SK-N-MC (cell line): ENCODE results near the gene BTBD3.

Experiments used
- DNase-seq: peaks from one replicate; pipeline ENCODE4 v3.0.0-alpha.2; 2011; ENCODE audit warnings: low read depth, low spot score
- H3K27ac ChIP-seq: fragments of 200-600 bp; sonication (generic); 2 replicates; pipeline ENCODE4 v1.5.1; 2016; ENCODE audit warnings: mixed run types
- H3K36me3 ChIP-seq: fragments of 200-600 bp; sonication (generic); 2 replicates; pipeline ENCODE4 v1.6.1; 2017; ENCODE audit warnings: antibody characterized with exemption, low read length, mixed read lengths; ENCODE audit not compliant: insufficient read depth
- H3K4me3 ChIP-seq: fragments of 200-600 bp; sonication (generic); 2 replicates; pipeline ENCODE4 v1.5.1; 2016
- H3K9ac ChIP-seq: fragments of 200-600 bp; sonication (generic); 2 replicates; pipeline ENCODE4 v1.8.0; 2017; ENCODE audit warnings: mixed run types, mixed read lengths; ENCODE audit not compliant: insufficient read length
- H3K9me3 ChIP-seq: fragments of 200-600 bp; sonication (generic); 2 replicates; pipeline ENCODE4 v1.6.1; 2017; ENCODE audit warnings: low read depth, mild to moderate bottlenecking, antibody characterized with exemption, low read length, moderate library complexity, mixed read lengths
- EZH2 ChIP-seq: fragments of 200-600 bp; sonication (generic); IDR thresholded peaks from one replicate; pipeline ENCODE4 v1.6.1; 2017; ENCODE audit warnings: antibody characterized with exemption
- FOXP2 ChIP-seq: optimal IDR thresholded peaks from 2 replicates; pipeline ENCODE3; 2011; ENCODE audit warnings: mild to moderate bottlenecking, moderate library complexity; ENCODE audit not compliant: insufficient read depth; ENCODE audit errors: extremely low read length, control extremely low read depth
- POLR2AphosphoS5 ChIP-seq: IDR thresholded peaks from 2 replicates; pipeline ENCODE4 v1.6.1; 2012; ENCODE audit warnings: mild to moderate bottlenecking, low read depth, low read length, borderline replicate concordance

Gene BTBD3

GRCh38 chr20:11941593-11942246 lies 24.0 kb downstream of the BTBD3 start:
- no peak for DNase-seq
- H3K9ac ChIP-seq, result no peak overlapping the region
- H3K9me3 ChIP-seq, result no peaks in the 10 kb centered on the region
- H3K36me3 ChIP-seq, result no peaks in the 10 kb centered on the region
- H3K27ac ChIP-seq, result no peak overlapping the region
- no peak overlapping the region for H3K4me3 ChIP-seq
- TF ChIP-seq FOXP2 (no peak), EZH2 (no peak), POLR2AphosphoS5 (no peak)

- Histone ChIP-seq H3K9me3 (no peaks in the 10 kb centered on the region), H3K9ac (no peak overlapping the region), H3K36me3 (no peaks in the 10 kb centered on the region), H3K4me3 (no peak overlapping the region), H3K27ac (no peak overlapping the region)
- no peak for DNase-seq
- TF ChIP-seq POLR2AphosphoS5 (no peak), FOXP2 (no peak), EZH2 (no peak)
Measured at GRCh38 chr20:11943778-11944177, 26.1 kb downstream of the BTBD3 start.

GRCh38 chr20:11948806-11949205 lies 31.1 kb downstream of the BTBD3 start:
- no peaks in the 10 kb centered on the region for H3K36me3 ChIP-seq
- no peak overlapping the region for H3K27ac ChIP-seq
- H3K9me3 ChIP-seq, result no peaks in the 10 kb centered on the region
- no peak overlapping the region for H3K9ac ChIP-seq
- TF ChIP-seq FOXP2 (no peak), POLR2AphosphoS5 (no peak), EZH2 (no peak)
- no peak overlapping the region for H3K4me3 ChIP-seq
- no peak for DNase-seq

GRCh38 chr20:11949711-11950110 lies 32.0 kb downstream of the BTBD3 start:
- Histone ChIP-seq H3K4me3 (no peak overlapping the region), H3K9ac (no peak overlapping the region), H3K9me3 (no peaks in the 10 kb centered on the region), H3K36me3 (no peaks in the 10 kb centered on the region), H3K27ac (no peak overlapping the region)
- TF ChIP-seq POLR2AphosphoS5, result no peak
- TF ChIP-seq EZH2, result no peak
- TF ChIP-seq FOXP2, result no peak
- DNase-seq, result no peak

GRCh38 chr20:11951696-11952095 lies 34.0 kb downstream of the BTBD3 start:
- Histone ChIP-seq H3K4me3 (no peak overlapping the region), H3K36me3 (no peaks in the 10 kb centered on the region), H3K9ac (no peak overlapping the region), H3K9me3 (no peaks in the 10 kb centered on the region), H3K27ac (no peak overlapping the region)
- no peak for DNase-seq
- TF ChIP-seq EZH2, result no peak
- no peak for TF ChIP-seq FOXP2
- no peak for TF ChIP-seq POLR2AphosphoS5

GRCh38 chr20:11952639-11953038 lies 34.9 kb downstream of the BTBD3 start:
- no peaks in the 10 kb centered on the region for H3K9me3 ChIP-seq
- TF ChIP-seq FOXP2 (no peak), EZH2 (no peak), POLR2AphosphoS5 (no peak)
- H3K27ac ChIP-seq, result no peak overlapping the region
- no peaks in the 10 kb centered on the region for H3K36me3 ChIP-seq
- DNase-seq, result peak; percentile 28
- H3K9ac ChIP-seq, result no peak overlapping the region
- H3K4me3 ChIP-seq, result no peak overlapping the region

DNA sequence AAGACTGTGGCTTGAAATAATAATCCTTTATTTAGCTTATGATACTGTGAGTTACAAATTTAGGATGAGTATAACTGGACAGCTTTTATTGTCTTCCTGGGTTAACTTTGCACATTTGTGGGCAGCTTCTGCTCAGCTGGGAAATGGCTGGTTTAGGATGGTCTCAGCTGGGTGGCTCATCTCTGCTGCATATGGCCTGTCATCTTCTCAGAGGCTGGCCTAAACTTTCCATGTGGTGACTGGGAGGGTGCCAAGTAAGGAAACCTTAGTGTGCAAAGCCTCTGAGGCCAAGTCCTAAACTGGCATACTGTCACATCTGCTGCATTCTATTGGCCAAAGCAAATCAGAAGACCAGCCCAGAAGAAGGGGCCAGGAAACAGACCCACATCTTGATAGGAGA lies 40.2 kb downstream of the BTBD3 start:
- no peak for DNase-seq

GRCh38 chr20:11958855-11959254 lies 41.2 kb downstream of the BTBD3 start:
- no peak for TF ChIP-seq EZH2
- no peak for DNase-seq
- H3K27ac ChIP-seq, result no peak overlapping the region
- no peaks in the 10 kb centered on the region for H3K9me3 ChIP-seq
- no peak overlapping the region for H3K4me3 ChIP-seq
- H3K36me3 ChIP-seq, result no peaks in the 10 kb centered on the region
- H3K9ac ChIP-seq, result no peak overlapping the region

More for the DNA sequence above, 40.2 kb downstream of the BTBD3 start:
- no peak overlapping the region for H3K27ac ChIP-seq
- no peak overlapping the region for H3K4me3 ChIP-seq
- H3K9me3 ChIP-seq, result no peaks in the 10 kb centered on the region
- no peaks in the 10 kb centered on the region for H3K36me3 ChIP-seq
- TF ChIP-seq EZH2 (no peak), FOXP2 (no peak), POLR2AphosphoS5 (no peak)
- H3K9ac ChIP-seq, result no peak overlapping the region

DNA sequence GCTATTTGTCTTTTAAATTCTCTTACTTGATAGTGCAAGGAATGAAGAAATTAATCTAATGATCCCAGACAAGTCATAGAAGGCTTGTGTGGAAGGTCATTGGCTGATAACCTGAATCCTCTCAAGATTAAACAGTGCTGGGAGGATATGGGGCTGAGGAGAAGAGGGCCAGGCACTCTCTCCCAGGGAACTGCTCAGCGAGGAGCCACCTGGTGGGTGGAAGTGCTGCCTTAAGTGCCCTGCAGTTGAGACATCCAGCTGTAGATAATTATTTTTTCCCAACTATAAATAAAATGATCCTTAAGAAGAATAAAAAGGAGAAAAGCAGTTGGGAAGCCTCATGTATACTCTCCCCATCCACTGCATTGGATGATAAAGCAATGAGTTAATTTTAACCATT lies 47.9 kb downstream of the BTBD3 start:
- DNase-seq, result no peak
- TF ChIP-seq FOXP2, result no peak
- no peak for TF ChIP-seq EZH2
- no peak for TF ChIP-seq POLR2AphosphoS5
- Histone ChIP-seq H3K9ac (no peak overlapping the region), H3K4me3 (no peak overlapping the region), H3K27ac (no peak overlapping the region), H3K36me3 (no peaks in the 10 kb centered on the region), H3K9me3 (no peaks in the 10 kb centered on the region)
